Measurements from ENCODE around the gene DCUN1D5. TPM values are rescaled to one million over a fixed set of nuclear protein-coding genes. Genes with fewer than 3 reads are reported as not detected.
"Not testable (repeated sequence)": the region's sequence is repeated elsewhere in the genome, so short reads cannot be mapped to it uniquely, and the experiment has no call there.

The DCUN1D5 gene
- total RNA-seq, 1 experiment from 2014 or later: 23.1 TPM

- no peaks in the 10 kb centered on the region for H3K27me3 Mint-ChIP-seq (ENCODE audit: unreplicated experiment)
- intact Hi-C loops (cut with micrococcal nuclease; ENCODE audit: unreplicated experiment): no loop called here
- H3K27ac Mint-ChIP-seq (ENCODE audit: unreplicated experiment): peak overlapping the region; percentile 76
- no TSS peak for BruUV-seq (replicated peaks)
- peak; percentile 36 for DNase-seq
- H3K9me3 Mint-ChIP-seq (ENCODE audit: low read depth, unreplicated experiment): no peaks in the 10 kb centered on the region
- no peaks in the 10 kb centered on the region for H3K4me1 Mint-ChIP-seq (ENCODE audit: low read depth, unreplicated experiment)
- no peak for TF ChIP-seq CTCF (IDR thresholded peaks at IDR 0.05; ENCODE audit: unreplicated experiment)
- CTCF ChIA-PET: interaction anchor here (1.3 kb wide), 1 partner anchor 73 kb away, joined by 4 read pairs; the partner anchor contains the start of gene DYNC2H1
- H3K4me3 Mint-ChIP-seq (ENCODE audit: low read depth, unreplicated experiment): no peak overlapping the region
- peaks cover 5% of the 10 kb centered on the region for H3K36me3 Mint-ChIP-seq (ENCODE audit: insufficient read depth, unreplicated experiment)
Measured at GRCh38 chr11:103035791-103036434, 56.0 kb downstream of the DCUN1D5 start.

- BruUV-seq (replicated peaks): no TSS peak
- no peaks in the 10 kb centered on the region for H3K4me1 Mint-ChIP-seq (ENCODE audit: low read depth, unreplicated experiment)
- CTCF ChIA-PET: no interaction called here
- no peak for DNase-seq
- H3K27me3 Mint-ChIP-seq (ENCODE audit: unreplicated experiment): no peaks in the 10 kb centered on the region
- no peak overlapping the region for H3K4me3 Mint-ChIP-seq (ENCODE audit: low read depth, unreplicated experiment)
- intact Hi-C loops (cut with micrococcal nuclease; ENCODE audit: unreplicated experiment): no loop called here
- H3K36me3 Mint-ChIP-seq (ENCODE audit: insufficient read depth, unreplicated experiment): peaks cover 5% of the 10 kb centered on the region
- H3K27ac Mint-ChIP-seq (ENCODE audit: unreplicated experiment): no peak overlapping the region
- H3K9me3 Mint-ChIP-seq (ENCODE audit: low read depth, unreplicated experiment): no peaks in the 10 kb centered on the region
- no peak for TF ChIP-seq CTCF (IDR thresholded peaks at IDR 0.05; ENCODE audit: unreplicated experiment)
Measured at GRCh38 chr11:103035216-103035615, 56.7 kb downstream of the DCUN1D5 start.

- CTCF ChIA-PET: no interaction called here
- intact Hi-C loops (cut with micrococcal nuclease; ENCODE audit: unreplicated experiment): no loop called here
- Mint-ChIP-seq H3K9me3 (ENCODE audit: low read depth, unreplicated experiment) (no peaks in the 10 kb centered on the region), H3K4me3 (ENCODE audit: low read depth, unreplicated experiment) (no peak overlapping the region), H3K36me3 (ENCODE audit: insufficient read depth, unreplicated experiment) (peaks cover 5% of the 10 kb centered on the region), H3K27ac (ENCODE audit: unreplicated experiment) (no peak overlapping the region), H3K4me1 (ENCODE audit: low read depth, unreplicated experiment) (no peaks in the 10 kb centered on the region), H3K27me3 (ENCODE audit: unreplicated experiment) (no peaks in the 10 kb centered on the region)
- no peak for DNase-seq
- BruUV-seq (replicated peaks): no TSS peak
- TF ChIP-seq CTCF (IDR thresholded peaks at IDR 0.05; ENCODE audit: unreplicated experiment): no peak
Measured at GRCh38 chr11:103031834-103032233, 60.1 kb downstream of the DCUN1D5 start.

- no peak overlapping the region for H3K4me3 Mint-ChIP-seq (ENCODE audit: low read depth, unreplicated experiment)
- CTCF ChIA-PET: no interaction called here
Measured at GRCh38 chr11:103029401-103029800, 62.6 kb downstream of the DCUN1D5 start.

GRCh38 chr11:103028304-103029020, 63.5 kb downstream of the DCUN1D5 start:
- H3K27ac Mint-ChIP-seq (ENCODE audit: unreplicated experiment); DNase-seq; H3K27me3 Mint-ChIP-seq (ENCODE audit: unreplicated experiment); intact Hi-C loops (cut with micrococcal nuclease; ENCODE audit: unreplicated experiment); H3K36me3 Mint-ChIP-seq (ENCODE audit: insufficient read depth, unreplicated experiment); H3K9me3 Mint-ChIP-seq (ENCODE audit: low read depth, unreplicated experiment); H3K4me1 Mint-ChIP-seq (ENCODE audit: low read depth, unreplicated experiment); H3K4me3 Mint-ChIP-seq (ENCODE audit: low read depth, unreplicated experiment); CTCF ChIA-PET; BruUV-seq (replicated peaks): not testable (repeated sequence)

More at GRCh38 chr11:103029401-103029800, 62.6 kb downstream of the DCUN1D5 start:
- no peaks in the 10 kb centered on the region for H3K27me3 Mint-ChIP-seq (ENCODE audit: unreplicated experiment)
- no TSS peak for BruUV-seq (replicated peaks)
- no peak for TF ChIP-seq CTCF (IDR thresholded peaks at IDR 0.05; ENCODE audit: unreplicated experiment)
- H3K9me3 Mint-ChIP-seq (ENCODE audit: low read depth, unreplicated experiment): no peaks in the 10 kb centered on the region
- H3K36me3 Mint-ChIP-seq (ENCODE audit: insufficient read depth, unreplicated experiment): no peaks in the 10 kb centered on the region
- H3K27ac Mint-ChIP-seq (ENCODE audit: unreplicated experiment): no peak overlapping the region
- no peak for DNase-seq
- intact Hi-C loops (cut with micrococcal nuclease; ENCODE audit: unreplicated experiment): no loop called here
- H3K4me1 Mint-ChIP-seq (ENCODE audit: low read depth, unreplicated experiment): no peaks in the 10 kb centered on the region

All from Calu3 (cell line).